Right forelimb (tissue), 1 donor: ENCODE data around the gene TNFRSF4.

Experiments used
- DNase-seq: peaks from one replicate; pipeline ENCODE4 v3.0.0-alpha.2; 2018

TNFRSF4 gene

DNA sequence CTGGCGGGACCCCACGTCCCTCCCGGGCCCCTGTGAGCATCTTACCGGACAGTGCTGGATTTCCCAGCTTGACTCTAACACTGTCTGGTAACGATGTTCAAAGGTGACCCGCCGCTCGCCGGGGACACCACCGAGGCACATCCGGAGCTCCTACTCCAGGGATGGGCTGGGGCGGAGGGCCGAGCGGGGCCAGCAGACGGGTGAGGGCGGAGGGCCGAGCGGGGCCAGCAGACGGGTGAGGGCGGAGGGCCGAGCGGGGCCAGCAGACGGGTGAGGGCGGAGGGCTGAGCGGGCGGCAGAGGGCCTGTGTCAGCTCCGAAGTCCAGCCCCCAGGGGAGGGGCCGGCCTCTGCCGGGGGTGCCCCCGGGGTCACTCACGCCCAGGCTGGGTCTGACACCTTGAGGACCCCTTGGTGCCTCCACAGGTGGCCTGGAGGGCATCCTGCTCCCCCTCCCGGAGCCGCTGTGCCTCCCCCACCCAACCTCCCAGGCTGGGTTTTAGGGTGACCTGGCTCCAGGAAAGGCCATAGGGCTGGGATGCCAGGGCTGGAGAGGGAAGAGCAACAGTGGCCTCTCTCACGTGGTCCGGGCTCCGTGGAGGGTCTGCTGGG lies 46.0 kb downstream of the TNFRSF4 start:
- DNase-seq = no peak

DNA sequence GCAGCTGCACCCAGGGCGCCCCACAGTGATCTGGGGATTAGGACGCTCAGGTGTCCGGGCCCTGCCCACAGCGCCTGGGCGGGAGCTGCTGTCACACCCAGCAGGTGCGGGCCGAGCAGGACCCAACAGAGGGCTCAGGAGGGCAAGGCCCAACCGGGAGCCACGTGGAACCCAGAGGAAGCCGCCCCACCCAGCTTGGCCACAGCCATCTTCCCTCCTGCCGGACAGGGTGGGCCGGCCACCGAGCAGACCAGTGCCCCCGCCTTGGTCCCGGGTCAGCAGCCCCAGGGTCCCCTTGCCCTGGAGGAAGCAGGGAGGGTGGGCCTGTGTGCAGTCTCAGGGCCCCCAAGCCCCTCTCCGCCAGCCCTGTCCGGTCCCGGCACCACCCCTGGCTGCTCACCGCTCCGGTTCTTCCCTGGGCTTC lies 46.5 kb downstream of the TNFRSF4 start:
- no peak for DNase-seq

DNA sequence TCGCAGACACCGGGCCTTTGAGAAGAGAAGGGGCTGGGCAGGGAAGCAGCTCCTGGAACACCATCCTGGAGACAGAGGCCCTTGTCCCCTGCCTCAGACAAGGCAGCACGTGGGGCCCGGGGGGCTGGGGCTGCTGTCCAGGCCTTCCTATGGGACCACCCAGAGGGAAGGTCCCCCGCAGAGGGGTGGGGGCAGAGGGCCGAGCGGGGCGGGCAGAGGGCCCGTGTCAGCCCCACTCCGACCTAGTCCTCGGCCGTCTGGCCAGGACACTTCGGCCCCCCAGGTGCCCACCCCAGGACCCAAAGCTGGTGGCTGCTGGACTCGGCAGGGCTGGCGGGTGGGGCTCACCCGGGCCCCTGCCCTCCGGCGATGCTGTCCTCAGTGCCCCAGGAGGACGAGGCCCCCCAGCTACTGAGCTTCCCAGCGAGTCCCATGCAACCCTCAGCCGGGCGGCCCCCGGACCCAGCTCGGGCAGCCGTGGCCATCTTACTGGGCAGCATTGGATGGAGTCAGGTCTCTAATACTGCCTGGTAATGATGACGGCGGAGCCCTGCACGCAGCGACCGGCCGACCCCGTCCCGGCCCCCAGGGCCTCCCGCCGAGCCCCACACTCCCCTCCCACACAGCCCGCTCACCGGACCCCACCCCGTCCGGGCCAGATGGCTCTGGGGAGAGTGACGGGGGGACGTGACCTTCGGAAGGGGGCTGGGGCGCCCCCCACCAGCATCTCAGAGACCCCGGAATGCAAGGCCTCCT lies 47.1 kb downstream of the TNFRSF4 start:
- DNase-seq = no peak

DNA sequence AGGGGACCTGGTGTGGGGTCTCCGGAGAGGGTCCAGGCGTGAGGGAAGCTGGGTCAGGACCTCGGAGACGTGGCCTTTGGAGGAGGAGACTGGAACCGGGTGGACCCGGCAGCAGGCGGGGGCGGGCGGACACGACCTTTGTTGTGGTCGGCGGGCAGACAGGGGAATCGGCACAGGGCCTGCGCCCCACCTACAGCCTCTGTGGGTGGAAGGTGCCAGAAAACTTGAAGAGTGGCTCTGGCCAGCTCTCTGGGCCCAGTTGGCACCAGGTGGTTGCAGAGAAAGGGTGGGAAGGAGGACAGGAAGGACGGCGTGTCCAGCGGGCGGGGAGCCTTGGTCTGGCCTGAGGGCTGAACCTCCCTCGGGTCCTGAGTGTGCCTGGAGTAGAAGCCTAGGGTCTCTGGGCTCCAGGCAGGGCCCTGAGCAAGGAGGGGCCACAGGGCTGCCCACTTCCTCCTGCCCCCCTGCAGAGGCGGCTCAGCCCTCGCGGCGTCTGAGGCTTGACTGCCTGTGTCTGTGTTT lies 48.0 kb downstream of the TNFRSF4 start:
- DNase-seq = no peak

DNA sequence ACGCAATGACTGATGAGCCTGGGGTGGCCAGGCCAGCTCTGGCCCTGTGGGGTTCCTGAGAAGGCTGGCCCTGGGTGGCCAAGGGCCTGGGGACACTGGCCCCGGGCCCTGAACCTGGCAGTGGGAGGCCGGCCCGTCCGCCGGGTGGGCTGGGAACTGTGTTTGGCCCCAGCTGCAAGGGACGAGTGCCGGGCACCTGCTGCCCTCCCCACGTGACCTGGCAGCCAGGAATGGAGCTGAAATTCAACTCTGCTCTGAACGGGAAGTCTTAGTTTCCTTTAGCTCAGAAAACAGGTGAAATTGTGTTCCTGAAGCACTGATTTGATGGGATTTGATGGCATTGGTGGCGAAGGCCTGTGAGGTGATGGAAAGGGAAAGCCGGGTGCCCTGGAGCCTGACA lies 48.5 kb downstream of the TNFRSF4 start:
- no peak for DNase-seq

DNA sequence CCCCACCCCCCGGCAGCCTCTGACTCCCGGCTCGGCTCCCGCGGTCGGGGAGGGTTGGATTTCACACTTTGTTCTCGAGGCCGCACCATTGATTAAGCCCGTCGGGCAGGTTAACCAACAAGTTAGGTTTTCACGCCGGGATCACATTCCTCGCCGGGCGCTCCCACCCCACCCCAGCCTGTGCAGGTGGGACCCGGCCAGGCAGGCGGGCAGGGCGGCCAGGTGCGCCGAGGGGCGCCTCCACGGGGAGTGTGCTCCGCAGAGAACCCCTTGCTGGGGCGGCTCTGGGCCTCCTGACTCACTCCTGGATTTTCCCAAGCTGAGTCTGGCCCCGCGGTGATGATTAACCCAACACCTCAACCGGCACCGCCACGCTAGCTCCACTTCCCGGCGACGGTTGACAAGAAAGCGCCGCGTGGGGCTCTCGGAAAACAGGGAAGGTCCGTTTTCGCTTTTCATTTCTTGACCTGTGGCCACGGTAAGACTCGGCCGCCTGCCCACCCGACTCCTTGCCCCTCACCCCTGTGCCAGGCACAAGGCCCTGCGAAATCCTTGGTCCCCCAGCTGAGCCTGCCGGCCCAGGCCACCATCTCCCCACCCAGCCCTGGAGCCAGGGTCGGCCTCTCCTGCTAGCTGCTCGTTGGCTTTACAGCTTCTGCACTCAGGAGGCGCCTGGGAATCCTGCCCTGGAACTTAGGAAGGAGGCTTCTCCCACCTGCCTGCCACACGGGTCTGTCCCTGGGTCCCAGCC lies 49.1 kb downstream of the TNFRSF4 start:
- no peak for DNase-seq

DNA sequence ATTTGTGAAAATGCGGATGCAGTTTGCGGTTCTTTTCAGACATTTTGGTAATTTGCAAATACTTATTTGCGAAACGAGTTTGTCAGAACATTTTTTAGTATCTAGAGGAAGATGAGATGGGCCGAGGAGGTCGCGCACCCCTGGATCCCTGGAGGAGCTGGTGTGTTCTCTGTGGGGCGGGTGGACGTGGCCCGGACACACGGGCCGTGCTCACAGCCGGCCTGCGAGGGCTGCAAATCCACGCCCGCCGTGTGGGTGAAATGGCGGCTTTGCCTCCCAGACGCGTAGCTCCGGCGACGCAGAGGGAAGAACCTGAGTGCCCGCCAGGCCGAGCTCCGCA lies 49.6 kb downstream of the TNFRSF4 start:
- DNase-seq = no peak

DNA sequence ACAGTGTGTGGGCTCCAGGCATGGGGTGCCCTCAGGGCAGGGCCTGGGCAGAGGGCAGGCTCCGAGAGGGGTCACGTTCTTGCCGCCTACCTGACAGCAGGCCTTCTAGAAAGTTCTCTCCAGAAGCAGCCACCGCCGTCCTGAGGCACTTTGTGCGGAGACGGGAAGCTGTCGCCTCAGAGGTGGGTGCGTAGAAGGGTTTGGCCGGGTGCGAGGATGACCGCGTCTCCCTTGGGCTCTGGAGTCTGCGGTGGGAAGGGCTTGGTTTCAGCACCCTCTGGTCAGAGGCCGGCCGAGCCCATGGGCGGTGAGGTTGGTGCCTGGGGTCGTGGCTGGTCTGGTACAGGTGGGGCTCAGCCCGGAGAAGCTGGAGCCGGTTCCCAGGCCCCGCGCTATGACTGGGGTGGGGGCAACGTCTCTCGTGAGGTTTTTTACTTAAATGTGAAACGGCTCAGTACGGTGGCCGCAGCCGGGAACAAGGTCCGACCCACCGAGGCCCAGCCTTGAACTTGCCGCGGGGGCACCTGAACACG lies 50.3 kb downstream of the TNFRSF4 start:
- DNase-seq = no peak

DNA sequence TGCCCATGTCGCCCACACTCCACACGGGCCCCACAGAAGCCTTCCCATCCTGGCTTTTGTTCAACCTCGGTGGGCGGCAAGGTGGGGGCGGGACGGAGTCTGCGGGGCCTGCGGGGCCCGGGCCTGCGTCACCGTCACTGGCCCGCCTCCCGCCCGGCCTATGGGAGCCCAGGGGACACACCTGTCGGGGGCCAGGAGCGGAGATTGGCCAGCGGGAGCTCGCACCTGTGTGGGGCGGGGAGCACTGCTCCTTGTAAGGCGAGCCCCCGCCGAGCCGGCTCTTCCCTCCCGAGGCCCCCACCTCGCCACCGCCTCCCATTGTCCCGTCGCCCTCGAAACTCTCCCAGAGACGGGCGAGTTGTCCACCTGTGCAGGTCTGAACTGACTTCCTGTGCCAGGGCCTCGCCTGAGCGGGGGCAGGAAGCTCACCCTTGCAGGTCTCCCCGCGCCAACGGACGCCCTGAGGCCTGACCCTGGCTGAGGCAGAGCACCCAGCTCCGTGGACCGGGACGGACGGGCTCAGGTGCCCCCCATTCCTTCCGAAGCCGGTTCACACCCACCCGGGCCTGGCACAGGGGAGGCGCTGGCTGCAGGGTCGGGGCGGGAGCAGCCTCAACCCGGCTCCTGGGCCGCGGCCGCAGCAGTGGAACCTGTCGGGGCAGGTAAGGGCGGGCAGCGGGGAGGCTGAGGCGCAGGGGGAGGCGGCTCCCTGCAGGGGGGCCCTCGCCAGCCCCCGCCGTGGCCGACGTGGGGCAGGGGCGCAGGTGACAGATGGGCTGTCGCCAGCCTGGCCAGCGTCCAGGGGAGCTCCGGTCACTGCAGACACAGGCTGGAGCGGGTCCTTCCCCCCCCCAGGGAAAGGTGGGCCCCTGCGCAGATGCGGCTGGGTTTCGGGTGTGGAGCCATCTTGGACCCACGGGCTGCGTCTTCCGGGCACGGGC lies 51.1 kb downstream of the TNFRSF4 start:
- no peak for DNase-seq

DNA sequence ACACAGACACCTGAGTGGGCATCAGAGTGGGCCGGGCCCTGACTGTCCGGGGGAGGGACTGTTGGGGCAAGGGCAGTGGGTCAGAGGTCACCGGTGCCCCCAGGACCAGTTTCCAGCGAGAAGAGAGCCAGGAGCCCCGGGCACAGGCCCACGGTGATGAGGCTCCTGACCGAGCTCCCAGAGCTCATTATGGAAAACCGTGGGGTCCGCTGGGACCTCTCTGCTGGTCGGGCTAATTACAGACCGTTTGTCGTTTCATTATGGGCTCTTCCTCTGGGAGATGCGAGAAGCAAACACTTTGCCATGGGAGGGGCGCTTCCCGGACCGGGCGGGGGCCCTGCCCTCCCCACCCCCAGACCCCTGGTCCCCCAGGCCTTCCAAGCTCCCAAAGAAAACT lies 52.3 kb downstream of the TNFRSF4 start:
- DNase-seq = no peak
